OCI-LY7 (cell line): ENCODE measurements around the gene GIMAP2. TPM values are rescaled to one million over a fixed set of nuclear protein-coding genes. Genes with fewer than 3 reads are reported as not detected.

Experiments
- BruUV-seq: library from RNA; stranded (reverse); fragments of 400-500 nt; replicated peaks from 2 replicates; lab custom pipeline; 2021; lab: Mats Ljungman, UMichigan
- CTCF ChIA-PET: fragments of 300-600 bp; sonication (Branson Sonifier 250); formaldehyde crosslinking; loops from one replicate; lab custom pipeline; 2022; ENCODE audit warnings: antibody characterized with exemption; ENCODE audit not compliant: unreplicated experiment; lab: Charles Lee
- POLR2A ChIA-PET: fragments of 300-600 bp; sonication (Branson Sonifier 250); formaldehyde crosslinking; loops from one replicate; lab custom pipeline; 2022; ENCODE audit warnings: antibody characterized with exemption; lab: Charles Lee
- DNase-seq: peaks from one replicate; pipeline ENCODE4 v3.0.0-alpha.2; 2015; ENCODE audit warnings: low spot score
- H2AFZ ChIP-seq: fragments of 200-600 bp; sonication (generic), shearing (Covaris generic); 2 replicates; pipeline ENCODE4 v1.6.1; 2014; ENCODE audit warnings: mild to moderate bottlenecking, antibody characterized with exemption, low read length, moderate library complexity
- H3K27ac ChIP-seq: fragments of 200-600 bp; sonication (generic); 2 replicates; pipeline ENCODE4 v1.5.1; 2014; ENCODE audit warnings: mixed run types, low read depth, mild to moderate bottlenecking, moderate library complexity, low read length, inconsistent platforms; ENCODE audit not compliant: poor library complexity, severe bottlenecking
- H3K36me3 ChIP-seq: fragments of 200-600 bp; sonication (generic); 2 replicates; pipeline ENCODE4 v1.6.1; 2014; ENCODE audit warnings: mild to moderate bottlenecking, antibody characterized with exemption, low read length, moderate library complexity, mixed read lengths; ENCODE audit not compliant: insufficient read depth
- H3K4me1 ChIP-seq: fragments of 200-600 bp; sonication (generic); 2 replicates; pipeline ENCODE4 v1.5.1; 2014; ENCODE audit warnings: mild to moderate bottlenecking, low read length; ENCODE audit not compliant: insufficient read depth, poor library complexity, severe bottlenecking
- H3K4me2 ChIP-seq: fragments of 200-600 bp; sonication (generic); 2 replicates; pipeline ENCODE4 v1.6.1; 2014; ENCODE audit warnings: mild to moderate bottlenecking, low read length
- H3K4me3 ChIP-seq: fragments of 200-600 bp; sonication (generic); 2 replicates; pipeline ENCODE4 v1.5.1; 2014; ENCODE audit warnings: mild to moderate bottlenecking, low read depth, low read length; ENCODE audit not compliant: poor library complexity, severe bottlenecking
- H3K79me2 ChIP-seq: fragments of 200-600 bp; sonication (generic); 2 replicates; pipeline ENCODE4 v1.6.1; 2016; ENCODE audit warnings: low read depth, mild to moderate bottlenecking, low read length, moderate library complexity, mixed read lengths; ENCODE audit not compliant: insufficient read depth
- H3K9me2 ChIP-seq: fragments of 200-600 bp; sonication (generic); 2 replicates; pipeline ENCODE4 v1.6.1; 2016; ENCODE audit warnings: mild to moderate bottlenecking, low read length, mixed read lengths; ENCODE audit not compliant: insufficient read depth
- H3K9me3 ChIP-seq: fragments of 200-600 bp; sonication (generic); 2 replicates; pipeline ENCODE4 v1.6.1; 2014; ENCODE audit warnings: mild to moderate bottlenecking, mixed run types, low read length, mixed read lengths
- H4K20me1 ChIP-seq: fragments of 200-600 bp; sonication (generic); 2 replicates; pipeline ENCODE4 v1.6.1; 2014; ENCODE audit warnings: mild to moderate bottlenecking, antibody characterized with exemption, low read length, moderate library complexity, mixed read lengths; ENCODE audit not compliant: insufficient read depth
- CTCF ChIP-seq: fragments of 200-600 bp; sonication (generic); conservative IDR thresholded peaks from 2 replicates; pipeline ENCODE4 v1.5.1; 2014; ENCODE audit warnings: mild to moderate bottlenecking, antibody characterized with exemption, low read length, moderate library complexity, mixed read lengths
- EZH2phosphoT487 ChIP-seq: fragments of 200-600 bp; sonication (generic); IDR thresholded peaks from 2 replicates; pipeline ENCODE4 v1.6.1; 2018; ENCODE audit warnings: low read depth, borderline replicate concordance, mild to moderate bottlenecking, mixed run types, antibody characterized with exemption, low read length, moderate library complexity, mixed read lengths
- intact Hi-C: fragments of 100-400 bp; cut with micrococcal nuclease; formaldehyde crosslinking; loops from one replicate; pipeline ENCODE4 v1.10.0; 2022; ENCODE audit not compliant: unreplicated experiment
- total RNA-seq, 2 experiments: library from RNA; depleted of rRNA in 1 of 2; stranded (reverse); fragments of >200 nt in 1 of 2; shearing (Covaris generic) in 1 of 2; gene quantifications; 2 replicates each; pipeline ENCODE4 v1.2.3, GENCODE V29; 2014 to 2022

GIMAP2 gene
- total RNA-seq, 2 experiments from 2014 or later = not detected

- H3K9me3 ChIP-seq = no peaks in the 10 kb centered on the region
- no peaks in the 10 kb centered on the region for H4K20me1 ChIP-seq
- intact Hi-C loops = no loop called here
- no peak overlapping the region for H3K27ac ChIP-seq
- no peaks in the 10 kb centered on the region for H3K9me2 ChIP-seq
- H3K36me3 ChIP-seq = no peaks in the 10 kb centered on the region
- H3K4me1 ChIP-seq = peaks cover 8% of the 10 kb centered on the region
- ChIA-PET POLR2A (no interaction called here), CTCF (no interaction called here)
- peak; percentile 5 for DNase-seq
- no peak overlapping the region for H3K4me3 ChIP-seq
- no TSS peak for BruUV-seq
- H2AFZ ChIP-seq = peak overlapping the region; percentile 41
- TF ChIP-seq EZH2phosphoT487 (no peak), CTCF (no peak)
- no peaks in the 10 kb centered on the region for H3K79me2 ChIP-seq
- H3K4me2 ChIP-seq = peak overlapping the region; percentile 14
Observed at GRCh38 chr7:150663802-150664494, 21.6 kb upstream of the GIMAP2 start.

DNA sequence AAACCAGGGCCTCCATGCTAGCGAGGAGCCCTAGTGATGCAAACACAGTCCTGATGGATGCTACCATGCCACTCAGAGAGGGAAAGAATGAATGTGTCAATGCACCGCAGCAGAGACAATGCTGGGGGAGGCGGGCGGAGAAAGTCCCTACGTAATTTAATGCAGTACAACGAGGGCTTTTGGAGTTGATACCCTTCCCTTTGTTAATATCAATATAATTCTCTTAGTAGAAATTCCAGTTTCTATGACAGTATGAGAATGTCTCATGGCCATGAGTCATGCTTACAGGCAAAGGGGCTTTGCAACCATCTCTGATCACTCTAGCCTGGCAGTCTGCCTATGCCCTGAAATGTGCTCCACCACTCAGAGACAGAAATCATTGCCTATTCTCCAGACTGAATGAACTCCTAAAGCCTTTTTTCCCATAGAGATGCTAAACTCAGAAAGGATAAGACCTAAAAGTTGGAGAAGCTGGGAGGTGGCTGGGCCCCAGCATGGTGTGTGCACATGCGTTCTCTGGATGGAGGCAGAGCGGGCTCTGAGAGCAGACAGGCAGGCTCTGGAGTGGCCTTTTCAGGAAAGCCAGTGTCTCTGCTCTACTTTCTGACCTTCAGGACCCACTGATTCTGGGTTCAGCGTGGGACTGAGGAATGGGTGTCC, 20.3 kb upstream of the GIMAP2 start:
- no peaks in the 10 kb centered on the region for H4K20me1 ChIP-seq
- no peak for DNase-seq
- BruUV-seq = no TSS peak
- H3K4me2 ChIP-seq = no peak overlapping the region
- intact Hi-C loops = no loop called here
- H3K27ac ChIP-seq = no peak overlapping the region
- no peaks in the 10 kb centered on the region for H3K79me2 ChIP-seq
- H3K4me1 ChIP-seq = peaks cover 8% of the 10 kb centered on the region
- CTCF ChIA-PET = no interaction called here
- H3K9me2 ChIP-seq = no peaks in the 10 kb centered on the region
- no peaks in the 10 kb centered on the region for H3K9me3 ChIP-seq
- no peak overlapping the region for H3K4me3 ChIP-seq
- H3K36me3 ChIP-seq = no peaks in the 10 kb centered on the region
- POLR2A ChIA-PET = no interaction called here
- no peak for TF ChIP-seq CTCF
- TF ChIP-seq EZH2phosphoT487 = no peak
- H2AFZ ChIP-seq = no peak overlapping the region

GRCh38 chr7:150665896-150666295, 19.6 kb upstream of the GIMAP2 start:
- H3K9me2 ChIP-seq = no peaks in the 10 kb centered on the region
- BruUV-seq = no TSS peak
- H3K36me3 ChIP-seq = no peaks in the 10 kb centered on the region
- POLR2A ChIA-PET = no interaction called here
- CTCF ChIA-PET = no interaction called here
- H3K27ac ChIP-seq = no peak overlapping the region
- H3K79me2 ChIP-seq = no peaks in the 10 kb centered on the region
- H4K20me1 ChIP-seq = no peaks in the 10 kb centered on the region
- H3K4me1 ChIP-seq = peaks cover 8% of the 10 kb centered on the region
- H3K9me3 ChIP-seq = no peaks in the 10 kb centered on the region
- H2AFZ ChIP-seq = no peak overlapping the region
- H3K4me2 ChIP-seq = no peak overlapping the region
- TF ChIP-seq CTCF (no peak), EZH2phosphoT487 (no peak)
- intact Hi-C loops = no loop called here
- DNase-seq = no peak
- H3K4me3 ChIP-seq = no peak overlapping the region
